Loucy (cell line): ENCODE measurements around the gene SIGLEC11.
"Not testable (repeated sequence)": the region's sequence is repeated elsewhere in the genome, so short reads cannot be mapped to it uniquely, and the experiment has no call there.

Experiments
- H2AFZ ChIP-seq: fragments of 200-600 bp; sonication (generic); 2 replicates; pipeline ENCODE4 v1.6.0; 2016; ENCODE audit warnings: antibody characterized with exemption, mild to moderate bottlenecking, low read length, moderate library complexity
- H3F3A ChIP-seq: fragments of 200-600 bp; 2 replicates; pipeline ENCODE4 v1.6.0; 2016; ENCODE audit warnings: antibody characterized with exemption, low read depth, mild to moderate bottlenecking
- H3K27me3 ChIP-seq: fragments of 200-600 bp; sonication (generic); 2 replicates; pipeline ENCODE4 v1.6.1; 2014; ENCODE audit warnings: low read length, mild to moderate bottlenecking; ENCODE audit not compliant: insufficient read depth, poor library complexity, severe bottlenecking
- H3K36me3 ChIP-seq: fragments of 200-600 bp; sonication (generic); 2 replicates; pipeline ENCODE4 v1.6.1; 2016; ENCODE audit warnings: low read length; ENCODE audit not compliant: insufficient read depth
- H3K4me1 ChIP-seq: fragments of 200-600 bp; sonication (generic); 2 replicates; pipeline ENCODE4 v1.5.1; 2014; ENCODE audit warnings: low read length, mild to moderate bottlenecking; ENCODE audit not compliant: insufficient read depth, poor library complexity, severe bottlenecking
- H3K4me2 ChIP-seq: fragments of 200-600 bp; sonication (generic); 2 replicates; pipeline ENCODE4 v1.6.0; 2014; ENCODE audit warnings: antibody characterized with exemption, low read length, low read depth, mild to moderate bottlenecking; ENCODE audit not compliant: poor library complexity, severe bottlenecking
- H3K4me3 ChIP-seq: fragments of 200-600 bp; sonication (generic); 2 replicates; pipeline ENCODE4 v1.5.1; 2014; ENCODE audit warnings: low read length, mild to moderate bottlenecking, mixed read lengths; ENCODE audit not compliant: poor library complexity, severe bottlenecking
- H3K79me2 ChIP-seq: fragments of 200-600 bp; sonication (generic); 2 replicates; pipeline ENCODE4 v1.6.1; 2014; ENCODE audit warnings: low read length; ENCODE audit not compliant: insufficient read depth
- H3K9ac ChIP-seq: fragments of 200-600 bp; sonication (generic); 2 replicates; pipeline ENCODE4 v1.6.0; 2014; ENCODE audit warnings: mild to moderate bottlenecking, low read depth, low read length, moderate library complexity; ENCODE audit not compliant: poor library complexity, severe bottlenecking
- H3K9me2 ChIP-seq: fragments of 200-600 bp; sonication (generic); replicated peaks from 2 replicates; pipeline ENCODE4 v1.6.1; 2016; ENCODE audit warnings: low read depth, low read length, mixed read lengths
- H3K9me3 ChIP-seq: fragments of 200-600 bp; sonication (generic); 2 replicates; pipeline ENCODE4 v1.6.1; 2014; ENCODE audit warnings: mild to moderate bottlenecking, antibody characterized with exemption, low read length, low read depth; ENCODE audit not compliant: insufficient read depth
- H4K20me1 ChIP-seq: fragments of 200-600 bp; sonication (generic); 2 replicates; pipeline ENCODE4 v1.6.0; 2014; ENCODE audit warnings: antibody characterized with exemption, low read length, mild to moderate bottlenecking; ENCODE audit not compliant: insufficient read depth, poor library complexity, severe bottlenecking
- CTCF ChIP-seq: fragments of 200-600 bp; sonication (generic); conservative IDR thresholded peaks from 2 replicates; pipeline ENCODE4 v1.5.1; 2014; ENCODE audit warnings: mild to moderate bottlenecking, antibody characterized with exemption, low read length
- EZH2phosphoT487 ChIP-seq: fragments of 200-600 bp; IDR thresholded peaks from 2 replicates; pipeline ENCODE4 v1.6.1; 2018; ENCODE audit warnings: antibody characterized with exemption, mild to moderate bottlenecking, moderate library complexity, borderline replicate concordance

Gene SIGLEC11

GRCh38 chr19:49960980-49961379 lies at the start of gene SIGLEC11:
Gene SIGLEC11 (minus strand): TSS chr19:49961172. CDS start chr19:49961081, 91 bp downstream.
- not testable (repeated sequence) for H3K36me3 ChIP-seq, H3F3A ChIP-seq, H3K79me2 ChIP-seq, H3K4me1 ChIP-seq, H3K9ac ChIP-seq, H2AFZ ChIP-seq, H3K9me2 ChIP-seq, H3K4me2 ChIP-seq, H4K20me1 ChIP-seq, H3K4me3 ChIP-seq, H3K27me3 ChIP-seq, H3K9me3 ChIP-seq

GRCh38 chr19:50008532-50008931 lies 47.6 kb upstream of the SIGLEC11 start:
- Histone ChIP-seq H3K4me1 (peaks cover 14% of the 10 kb centered on the region), H3K36me3 (peaks cover 23% of the 10 kb centered on the region; the same call in 1 of the 2 replicates), H3K4me2 (no peak overlapping the region), H4K20me1 (peaks cover 7% of the 10 kb centered on the region), H3K9me2 (no peaks in the 10 kb centered on the region), H3K4me3 (no peak overlapping the region), H3F3A (no peaks in the 10 kb centered on the region), H2AFZ (no peak overlapping the region), H3K9ac (no peak overlapping the region), H3K79me2 (no peaks in the 10 kb centered on the region), H3K9me3 (no peaks in the 10 kb centered on the region), H3K27me3 (no peaks in the 10 kb centered on the region)
- no peak for TF ChIP-seq EZH2phosphoT487
- TF ChIP-seq CTCF = peak; percentile 54

GRCh38 chr19:50007947-50008346 lies 47.0 kb upstream of the SIGLEC11 start:
- no peak overlapping the region for H3K9ac ChIP-seq
- H3K36me3 ChIP-seq = peaks cover 23% of the 10 kb centered on the region; the same call in 1 of the 2 replicates
- H3K27me3 ChIP-seq = no peaks in the 10 kb centered on the region
- H3K4me2 ChIP-seq = no peak overlapping the region
- no peaks in the 10 kb centered on the region for H3F3A ChIP-seq
- H3K9me2 ChIP-seq = no peaks in the 10 kb centered on the region
- H4K20me1 ChIP-seq = peaks cover 12% of the 10 kb centered on the region
- no peaks in the 10 kb centered on the region for H3K9me3 ChIP-seq
- no peaks in the 10 kb centered on the region for H3K79me2 ChIP-seq
- H3K4me1 ChIP-seq = peaks cover 20% of the 10 kb centered on the region
- H2AFZ ChIP-seq = no peak overlapping the region
- H3K4me3 ChIP-seq = no peak overlapping the region
- no peak for TF ChIP-seq EZH2phosphoT487

- Histone ChIP-seq H3K9ac (no peak overlapping the region), H3K4me1 (peaks cover 22% of the 10 kb centered on the region), H2AFZ (no peak overlapping the region), H3F3A (no peaks in the 10 kb centered on the region), H3K79me2 (no peaks in the 10 kb centered on the region), H3K4me3 (no peak overlapping the region), H4K20me1 (peaks cover 13% of the 10 kb centered on the region), H3K4me2 (no peak overlapping the region), H3K27me3 (no peaks in the 10 kb centered on the region), H3K9me3 (no peaks in the 10 kb centered on the region), H3K9me2 (no peaks in the 10 kb centered on the region), H3K36me3 (peaks cover 26% of the 10 kb centered on the region; the same call in 1 of the 2 replicates)
- no peak for TF ChIP-seq EZH2phosphoT487
- TF ChIP-seq CTCF = no peak
Measured at GRCh38 chr19:50007170-50007569, 46.2 kb upstream of the SIGLEC11 start.
